Brain microvascular endothelial cell (primary cell): ENCODE results near the gene GPD2.

Experiments used
- DNase-seq: peaks from one replicate; pipeline ENCODE4 v3.0.0-alpha.2; 2020
- H3K27ac ChIP-seq: fragments of 250-450 bp; sonication (Bioruptor Pico); 2 replicates; pipeline ENCODE4 v1.5.1; 2020; ENCODE audit warnings: mild to moderate bottlenecking, moderate library complexity
- H3K27me3 ChIP-seq: fragments of 250-450 bp; sonication (Bioruptor Pico); replicated peaks from 2 replicates; pipeline ENCODE4 v1.5.1; 2020; ENCODE audit warnings: mild to moderate bottlenecking
- H3K36me3 ChIP-seq: fragments of 250-450 bp; sonication (Bioruptor Pico); replicated peaks from 2 replicates; pipeline ENCODE4 v1.5.1; 2020; ENCODE audit warnings: mild to moderate bottlenecking
- H3K4me3 ChIP-seq: 2 replicates; pipeline ENCODE4 v1.5.1; 2011; ENCODE audit warnings: low read depth, mild to moderate bottlenecking, control low read depth, low read length, moderate library complexity
- CTCF ChIP-seq: IDR thresholded peaks from 2 replicates; pipeline ENCODE4 v1.5.1; 2011; ENCODE audit warnings: low read depth, mild to moderate bottlenecking, moderate library complexity, low read length, control low read depth, inconsistent platforms; ENCODE audit errors: missing control alignments
- in situ Hi-C: cut with HindIII; loops from 2 replicates; pipeline ENCODE4 v1.10.0; 2017; ENCODE audit warnings: low sequenced_read_pairs, low pct_ligation_motif_present

GPD2 gene

GRCh38 chr2:156481312-156481711 is 45.1 kb downstream of the GPD2 start:
- DNase-seq: no peak
- no peaks in the 10 kb centered on the region for H3K27me3 ChIP-seq
- no peak for TF ChIP-seq CTCF
- H3K27ac ChIP-seq: no peak overlapping the region
- H3K36me3 ChIP-seq: no peaks in the 10 kb centered on the region
- no peak overlapping the region for H3K4me3 ChIP-seq
- in situ Hi-C loops: no loop called here

- H3K27me3 ChIP-seq: no peaks in the 10 kb centered on the region
- H3K4me3 ChIP-seq: no peak overlapping the region
- TF ChIP-seq CTCF: no peak
- H3K36me3 ChIP-seq: no peaks in the 10 kb centered on the region
- DNase-seq: no peak
- H3K27ac ChIP-seq: no peak overlapping the region
- in situ Hi-C loops: no loop called here
Measured at GRCh38 chr2:156483741-156484173, 47.6 kb downstream of the GPD2 start.

- no peak for TF ChIP-seq CTCF
- in situ Hi-C loops: no loop called here
Measured at GRCh38 chr2:156486147-156486546, 50.0 kb downstream of the GPD2 start.

GRCh38 chr2:156486614-156487013 is 50.4 kb downstream of the GPD2 start:
- H3K27me3 ChIP-seq: no peaks in the 10 kb centered on the region
- in situ Hi-C loops: no loop called here
- no peaks in the 10 kb centered on the region for H3K36me3 ChIP-seq
- no peak overlapping the region for H3K27ac ChIP-seq
- H3K4me3 ChIP-seq: no peak overlapping the region
- TF ChIP-seq CTCF: no peak
- no peak for DNase-seq

More at GRCh38 chr2:156486147-156486546, 50.0 kb downstream of the GPD2 start:
- DNase-seq: peak; percentile 73
- no peak overlapping the region for H3K4me3 ChIP-seq
- H3K27me3 ChIP-seq: no peaks in the 10 kb centered on the region
- no peak overlapping the region for H3K27ac ChIP-seq
- H3K36me3 ChIP-seq: no peaks in the 10 kb centered on the region

- no peak for DNase-seq
Measured at GRCh38 chr2:156489195-156489594, 53.0 kb downstream of the GPD2 start.

More at GRCh38 chr2:156489195-156489594, 53.0 kb downstream of the GPD2 start:
- TF ChIP-seq CTCF: no peak
- Histone ChIP-seq H3K27ac (no peak overlapping the region), H3K4me3 (no peak overlapping the region), H3K36me3 (no peaks in the 10 kb centered on the region), H3K27me3 (no peaks in the 10 kb centered on the region)
- in situ Hi-C loops: no loop called here
